K562 (cell line): Measurements from ENCODE around the gene TCF15. TPM values are rescaled to one million over a fixed set of nuclear protein-coding genes. Genes with fewer than 3 reads are reported as not detected.

Experiments used
- ARID1B ChIP-seq: fragments of 450-650 bp; IDR thresholded peaks from 2 replicates; pipeline ENCODE4 v1.6.1; 2016; ENCODE audit warnings: antibody characterized with exemption, mild to moderate bottlenecking, inconsistent platforms
- CAMTA2 ChIP-seq: fragments of 250-450 bp; sonication (Bioruptor Pico); conservative IDR thresholded peaks from 2 replicates; pipeline ENCODE4 v1.5.1; 2022
- CBFA2T3 ChIP-seq: fragments of 450-650 bp; IDR thresholded peaks from 2 replicates; pipeline ENCODE4 v1.6.1; 2017
- CREM ChIP-seq: IDR thresholded peaks from 2 replicates; pipeline ENCODE4 v1.6.1; 2014; ENCODE audit warnings: antibody characterized with exemption, low read depth
- DIDO1 ChIP-seq: fragments of 450-650 bp; IDR thresholded peaks from 2 replicates; pipeline ENCODE4 v1.6.1; 2016; ENCODE audit warnings: low read depth, missing biosample characterization, missing genetic modification characterization
- DPF2 ChIP-seq: fragments of 450-650 bp; IDR thresholded peaks from 2 replicates; pipeline ENCODE4 v1.6.1; 2016
- EP300 ChIP-seq: IDR thresholded peaks from 2 replicates; pipeline ENCODE4 v1.6.1; 2012; ENCODE audit warnings: low read length, improper control_type of control experiment
- ERF ChIP-seq: fragments of 450-650 bp; formaldehyde crosslinking; IDR thresholded peaks from 2 replicates; pipeline ENCODE4 v1.4.0; 2020; ENCODE audit warnings: mild to moderate bottlenecking, mixed read lengths
- FOXA3 ChIP-seq, 2 experiments: fragments of 450-650 bp in 1 of 2; sonication (generic) in 1 of 2; formaldehyde crosslinking; IDR thresholded peaks in 1 of 2; conservative IDR thresholded peaks in 1 of 2; 2 replicates each; pipeline versions ENCODE4 v1.4.0 to v1.8.0; 2020 to 2022; ENCODE audit warnings: mild to moderate bottlenecking in 2 of 2, missing genetic modification reagents in 1 of 2
- FOXP4 ChIP-seq: sonication (generic); formaldehyde crosslinking; IDR thresholded peaks from 2 replicates; pipeline ENCODE4 v1.8.0; 2022; ENCODE audit warnings: mild to moderate bottlenecking, missing genetic modification reagents, borderline replicate concordance
- HDAC3 ChIP-seq: fragments of 450-650 bp; IDR thresholded peaks from 2 replicates; pipeline ENCODE4 v1.6.1; 2018; ENCODE audit warnings: borderline replicate concordance, mild to moderate bottlenecking, moderate library complexity; ENCODE audit not compliant: partially characterized antibody
- KDM1A ChIP-seq, 2 experiments: fragments of 450-650 bp; IDR thresholded peaks; 2 replicates each; pipeline ENCODE4 v1.6.1; 2016; ENCODE audit warnings: mild to moderate bottlenecking in 2 of 2
- KLF16 ChIP-seq: IDR thresholded peaks from 2 replicates; pipeline ENCODE4 v1.6.1; 2016; ENCODE audit warnings: antibody characterized with exemption
- MNT ChIP-seq, 2 experiments: fragments of 450-650 bp; conservative IDR thresholded peaks; 2 replicates each; pipeline ENCODE4 v1.6.1; 2017; ENCODE audit warnings: mild to moderate bottlenecking in 2 of 2, moderate library complexity in 2 of 2
- MTA3 ChIP-seq: fragments of 450-650 bp; formaldehyde crosslinking; IDR thresholded peaks from 2 replicates; pipeline ENCODE4 v1.6.1; 2017; ENCODE audit warnings: mild to moderate bottlenecking, borderline replicate concordance
- PCBP2 ChIP-seq: fragments of 200-400 bp; formaldehyde crosslinking; IDR thresholded peaks from 2 replicates; pipeline ENCODE4 v1.6.1; 2018; ENCODE audit warnings: low read length, low read depth, mild to moderate bottlenecking, moderate library complexity; ENCODE audit not compliant: poor library complexity, severe bottlenecking
- PYGO2 ChIP-seq: fragments of 450-650 bp; IDR thresholded peaks from 2 replicates; pipeline ENCODE4 v1.6.1; 2016; ENCODE audit warnings: mild to moderate bottlenecking, missing genetic modification characterization, moderate library complexity, missing compliant biosample characterization
- RB1 ChIP-seq: fragments of 450-650 bp; IDR thresholded peaks from 2 replicates; pipeline ENCODE4 v1.6.1; 2017; ENCODE audit warnings: low read depth, mild to moderate bottlenecking
- RCOR1 ChIP-seq, 2 experiments: IDR thresholded peaks; 2 replicates each; pipeline ENCODE4 v1.6.1; 2012; ENCODE audit warnings: low read depth in 2 of 2, low read length in 2 of 2, borderline replicate concordance in 1 of 2, improper control_type of control experiment in 1 of 2
- TCF3 ChIP-seq: sonication (generic); formaldehyde crosslinking; IDR thresholded peaks from 2 replicates; pipeline ENCODE4 v1.4.0; 2020; ENCODE audit warnings: mild to moderate bottlenecking, missing genetic modification reagents
- USF1 ChIP-seq: sonication (generic); formaldehyde crosslinking; IDR thresholded peaks from 2 replicates; pipeline ENCODE4 v1.9.0; 2022; ENCODE audit warnings: mild to moderate bottlenecking, missing genetic modification reagents
- VEZF1 ChIP-seq: fragments of 200-800 bp; sonication (Bioruptor generic); IDR thresholded peaks from 2 replicates; pipeline ENCODE4 v1.6.1; 2017; ENCODE audit warnings: missing genetic modification characterization, missing compliant biosample characterization
- ZFP30 ChIP-seq: fragments of 250-450 bp; sonication (Bioruptor Pico); IDR thresholded peaks from 2 replicates; pipeline ENCODE4 v1.8.0; 2022; ENCODE audit warnings: moderate library complexity, mild to moderate bottlenecking, inconsistent platforms, borderline replicate concordance
- ZFPM2 ChIP-seq: fragments of 250-450 bp; sonication (Bioruptor Pico); IDR thresholded peaks from 2 replicates; pipeline ENCODE4 v1.5.1; 2022; ENCODE audit warnings: mild to moderate bottlenecking
- ZNF143 ChIP-seq: sonication (generic); formaldehyde crosslinking; IDR thresholded peaks from 2 replicates; pipeline ENCODE4 v1.9.0; 2022; ENCODE audit warnings: mild to moderate bottlenecking, missing genetic modification reagents
- polyA plus RNA-seq, 8 experiments: library from polyadenylated mRNA; depleted of rRNA in 4 of 8; stranded (reverse) in 5 of 8; unstranded in 3 of 8; fragments of >200 nt; fragmentation: Nextera tagmentation in 2 of 8; fragmentation: Illumina TruSeq in 1 of 8; extraction: Ambion mirVana in 2 of 8; extraction: Trizol in 1 of 8; gene quantifications; 2 replicates each; pipeline versions ENCODE4 v1.2.1 to v1.2.3, GENCODE V29; 2011 to 2014; ENCODE audit warnings: inconsistent platforms in 1 of 8, missing spikeins in 1 of 8
- total RNA-seq, 7 experiments: library from RNA; depleted of rRNA in 6 of 7; stranded (reverse); fragments of >200 nt in 6 of 7; fragmentation: Illumina TruSeq in 2 of 7; extraction: Trizol in 2 of 7; gene quantifications; 2 replicates each; pipeline versions ENCODE4 v1.2.1 to v1.2.3, GENCODE V29; 2011 to 2021; ENCODE audit warnings: low replicate concordance in 1 of 7

Gene TCF15
- total and polyA plus RNA-seq, 9 of the 15 experiments (the other 6 are each of a cell fraction or from before 2014, with no cell fraction given), result 0.04 to 5.0 (median 1.2) TPM

- TF ChIP-seq VEZF1 (CRISPR knock-in tag) (no peak), PYGO2 (no peak), HDAC3 (no peak), ZFPM2 (CRISPR knock-in tag) (no peak), USF1 (CRISPR knock-in tag) (no peak), ERF (CRISPR knock-in tag) (no peak), RCOR1 (IDR thresholded peaks at IDR 0.05; ENCODE audit: borderline replicate concordance in 1 of 2, low read depth in 2 of 2, low read length in 2 of 2) (peak in 1 of 2 experiments; percentile 59; a peak in 1 of 4 replicates), MTA3 (no peak), FOXA3 (CRISPR knock-in tag; conservative IDR thresholded peaks at IDR 0.05 in 1 of 2, IDR thresholded peaks at IDR 0.05 in 1 of 2) (no peak), ZFP30 (no peak), ZNF143 (CRISPR knock-in tag) (no peak), DPF2 (peak; percentile 36; the same call in 1 of the 2 replicates), ARID1B (peak; percentile 72), EP300 (peak; percentile 8; the same call in 1 of the 2 replicates), KDM1A (IDR thresholded peaks at IDR 0.05) (peak in 1 of 2 experiments; percentile 47; a peak in 2 of 4 replicates), MNT (conservative IDR thresholded peaks at IDR 0.05) (no peak), PCBP2 (no peak), RB1 (0 out of 2 replicates have a peak, but pooled peaks have one; percentile 11), KLF16 (no peak), CBFA2T3 (peak; percentile 68), CREM (peak; percentile 16; the same call in 1 of the 2 replicates), CAMTA2 (CRISPR knock-in tag) (no peak), DIDO1 (no peak), TCF3 (CRISPR knock-in tag) (peak; percentile 53; the same call in 1 of the 2 replicates), FOXP4 (CRISPR knock-in tag) (no peak)
Measured at GRCh38 chr20:555976-556385, 54.1 kb downstream of the TCF15 start (continued).
